ENCODE results near the gene ALOX15B.

The ALOX15B gene

GRCh38 chr17:8048736-8049135 is 9.9 kb downstream of the ALOX15B start:
- no peak for DNase-seq (ENCODE audit: low read depth in 2 of 2)
- H3K4me3 ChIP-seq (replicated peaks in 1 of 2; ENCODE audit: low read depth in 2 of 2, low read length in 2 of 2), result no peak overlapping the region
- TF ChIP-seq CTCF (IDR thresholded peaks at IDR 0.05; ENCODE audit: low read depth, low read length), result no peak

- no peak for DNase-seq (ENCODE audit: low read depth in 2 of 2)
- TF ChIP-seq CTCF (IDR thresholded peaks at IDR 0.05; ENCODE audit: low read depth, low read length), result no peak
- H3K4me3 ChIP-seq (replicated peaks in 1 of 2; ENCODE audit: low read depth in 2 of 2, low read length in 2 of 2), result no peak overlapping the region
Observed at GRCh38 chr17:8051831-8052230, 13.0 kb downstream of the ALOX15B start.

- TF ChIP-seq CTCF (IDR thresholded peaks at IDR 0.05; ENCODE audit: low read depth, low read length), result no peak
- H3K4me3 ChIP-seq (replicated peaks in 1 of 2; ENCODE audit: low read depth in 2 of 2, low read length in 2 of 2), result no peak overlapping the region
- no peak for DNase-seq (ENCODE audit: low read depth in 2 of 2)
Observed at GRCh38 chr17:8052256-8053252, 13.7 kb downstream of the ALOX15B start.

- DNase-seq (ENCODE audit: low read depth in 2 of 2), result no peak
- TF ChIP-seq CTCF (IDR thresholded peaks at IDR 0.05; ENCODE audit: low read depth, low read length), result no peak
- no peak overlapping the region for H3K4me3 ChIP-seq (replicated peaks in 1 of 2; ENCODE audit: low read depth in 2 of 2, low read length in 2 of 2)
Observed at GRCh38 chr17:8053600-8053999, 14.7 kb downstream of the ALOX15B start.

GRCh38 chr17:8055851-8056231 is 17.0 kb downstream of the ALOX15B start:
- no peak for TF ChIP-seq CTCF (IDR thresholded peaks at IDR 0.05; ENCODE audit: low read depth, low read length)
- no peak for DNase-seq (ENCODE audit: low read depth in 2 of 2)
- no peak overlapping the region for H3K4me3 ChIP-seq (replicated peaks in 1 of 2; ENCODE audit: low read depth in 2 of 2, low read length in 2 of 2)

GRCh38 chr17:8056232-8056975 is 17.5 kb downstream of the ALOX15B start:
- peak; percentile 90 to 95 for DNase-seq (ENCODE audit: low read depth in 2 of 2)
- H3K4me3 ChIP-seq (replicated peaks in 1 of 2; ENCODE audit: low read depth in 2 of 2, low read length in 2 of 2), result no peak overlapping the region
- TF ChIP-seq CTCF (IDR thresholded peaks at IDR 0.05; ENCODE audit: low read depth, low read length), result no peak

All from cardiac fibroblast (primary cell).